ENCODE measurements around the gene NOSTRIN. TPM values are rescaled to one million over a fixed set of nuclear protein-coding genes. Genes with fewer than 3 reads are reported as not detected.

NOSTRIN gene
- polyA plus RNA-seq, 1 donor from 2014 or later = not detected

DNA sequence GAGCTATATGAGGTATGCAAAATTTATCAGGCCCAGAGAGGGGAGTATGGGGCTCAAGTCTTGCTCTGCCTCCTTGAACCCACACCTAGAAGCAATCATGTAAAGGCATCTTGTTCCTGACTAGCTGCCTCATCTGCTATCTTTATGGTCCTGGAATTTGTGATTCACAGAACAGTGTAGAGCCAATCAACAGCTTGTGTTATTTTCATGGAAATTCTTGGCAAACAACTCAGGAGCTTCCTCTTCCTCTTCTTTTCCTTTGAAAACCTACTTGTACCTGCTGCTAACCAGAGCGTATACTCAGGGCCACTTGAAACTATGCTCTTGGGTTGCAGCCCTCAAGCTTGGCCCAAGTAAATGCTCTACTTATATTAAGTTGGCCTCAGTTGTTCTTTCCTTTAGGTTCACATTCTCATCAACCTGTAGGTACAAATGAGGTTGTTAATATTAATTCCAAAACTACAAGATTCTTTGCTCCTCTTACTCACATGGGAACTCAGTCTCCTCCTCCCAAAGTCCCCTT, 3.5 kb upstream of the NOSTRIN start:
- Mint-ChIP-seq H3K27ac (no peak overlapping the region), H3K27me3 (peaks cover 2% of the 10 kb centered on the region), H3K4me3 (no peak overlapping the region), H3K4me1 (no peaks in the 10 kb centered on the region), H3K36me3 (no peaks in the 10 kb centered on the region), H3K9me3 (no peaks in the 10 kb centered on the region)

DNA sequence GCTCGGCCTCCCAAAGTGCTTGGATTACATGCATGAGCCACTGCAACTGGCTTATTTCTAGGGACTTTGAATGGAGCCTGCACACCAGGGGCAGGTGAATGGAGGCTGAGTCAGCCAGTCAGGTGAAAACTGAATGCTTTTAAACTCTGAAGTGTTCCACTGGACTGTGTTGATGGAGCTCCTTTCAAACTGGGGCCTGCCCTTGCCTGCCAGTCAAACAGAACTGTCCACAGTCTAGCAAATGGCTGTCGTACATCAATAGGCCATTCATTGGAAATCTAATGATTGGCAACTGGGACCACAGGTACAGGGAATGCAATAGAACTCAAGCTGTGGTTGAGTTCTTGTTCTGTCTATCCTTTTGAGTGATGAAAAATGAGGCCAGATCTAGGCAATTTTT, 966 bp upstream of the NOSTRIN start:
- Mint-ChIP-seq H3K27ac (no peak overlapping the region), H3K4me3 (no peak overlapping the region), H3K9me3 (no peaks in the 10 kb centered on the region), H3K4me1 (no peaks in the 10 kb centered on the region), H3K36me3 (no peaks in the 10 kb centered on the region), H3K27me3 (no peaks in the 10 kb centered on the region)

DNA sequence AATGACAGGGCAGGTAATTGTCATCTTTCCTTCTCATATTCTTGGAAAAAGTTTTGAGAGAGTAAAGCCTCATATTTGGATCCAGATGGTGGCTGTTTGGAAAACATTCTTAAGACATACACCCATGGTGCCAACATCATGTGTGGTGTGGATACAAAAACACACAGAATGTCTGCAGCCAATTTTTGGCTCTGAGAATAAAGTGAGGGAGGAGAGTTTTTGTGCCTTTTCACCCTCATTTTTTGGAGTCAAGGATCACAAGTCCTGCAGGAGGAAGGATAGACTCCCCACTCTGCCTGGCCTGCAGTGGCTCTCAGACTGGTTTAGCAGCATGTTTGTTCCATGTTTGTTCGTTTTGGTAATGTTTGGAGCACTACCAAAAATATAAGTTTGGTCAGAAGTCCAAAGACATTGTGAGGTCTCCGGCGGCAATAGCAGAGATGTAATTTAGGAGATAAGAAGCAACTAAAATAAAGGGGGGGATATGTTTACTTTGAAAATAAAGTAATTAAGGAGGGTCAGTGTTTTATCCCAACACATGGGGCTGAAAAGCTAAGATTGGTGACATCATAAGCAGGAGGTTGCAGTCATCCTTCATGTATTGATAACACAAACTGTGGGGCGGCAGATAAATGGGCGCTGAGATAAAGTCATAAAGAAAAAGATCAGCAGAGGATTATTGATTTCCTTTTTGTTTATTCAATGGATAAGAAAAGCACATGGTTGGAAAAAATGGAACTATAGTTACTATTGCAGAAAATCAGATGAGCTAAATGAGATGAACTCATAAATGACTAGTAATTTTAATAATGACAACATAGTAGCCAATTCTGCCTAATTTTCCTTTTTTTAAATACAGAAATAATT, 655 bp downstream of the NOSTRIN start:
- no peak overlapping the region for H3K4me3 Mint-ChIP-seq

DNA sequence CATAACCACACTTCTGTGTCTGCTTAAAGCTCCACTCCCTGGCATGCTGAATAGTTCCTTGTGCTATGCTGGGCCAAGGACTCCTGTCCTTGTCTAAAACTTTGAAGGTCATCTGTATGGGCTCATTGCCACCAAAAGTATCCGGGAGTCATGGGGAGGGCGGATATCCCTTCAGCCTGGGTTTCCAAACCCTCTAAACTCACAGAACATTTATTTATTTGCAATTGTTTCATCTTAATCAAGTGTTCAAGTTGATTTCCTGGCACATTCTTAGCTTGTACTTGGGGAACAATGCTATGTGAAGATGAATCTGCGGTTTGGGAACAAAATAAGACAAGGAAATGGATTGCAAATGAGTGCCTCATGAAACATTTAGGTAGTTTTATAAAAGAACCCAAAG, 1.8 kb downstream of the NOSTRIN start:
- H3K4me1 Mint-ChIP-seq = no peaks in the 10 kb centered on the region
- H3K9me3 Mint-ChIP-seq = no peaks in the 10 kb centered on the region
- no peak overlapping the region for H3K4me3 Mint-ChIP-seq
- no peak overlapping the region for H3K27ac Mint-ChIP-seq
- H3K27me3 Mint-ChIP-seq = no peaks in the 10 kb centered on the region
- no peaks in the 10 kb centered on the region for H3K36me3 Mint-ChIP-seq

More for the DNA sequence above, 655 bp downstream of the NOSTRIN start:
- H3K36me3 Mint-ChIP-seq = no peaks in the 10 kb centered on the region
- no peaks in the 10 kb centered on the region for H3K4me1 Mint-ChIP-seq
- no peaks in the 10 kb centered on the region for H3K9me3 Mint-ChIP-seq
- no peak overlapping the region for H3K27ac Mint-ChIP-seq
- no peaks in the 10 kb centered on the region for H3K27me3 Mint-ChIP-seq

DNA sequence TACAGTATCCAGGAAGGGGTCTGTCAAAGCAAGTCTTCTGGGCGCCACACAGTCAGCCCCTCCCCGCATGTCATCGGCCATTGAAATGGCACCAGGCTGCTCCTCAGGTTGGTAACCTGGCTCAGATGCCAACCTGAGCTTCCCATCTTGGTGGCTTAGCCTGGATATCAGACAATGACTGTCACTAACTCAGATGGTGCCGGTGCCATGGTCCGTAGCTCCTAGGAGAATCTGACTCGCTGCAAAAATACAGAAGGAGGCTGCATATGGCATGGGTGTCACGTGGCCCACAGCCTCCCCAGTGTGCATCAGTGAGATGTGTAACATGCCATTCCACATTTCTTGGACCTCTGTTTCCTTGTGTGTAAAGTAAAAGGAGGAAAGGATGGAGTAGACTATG, 3.2 kb downstream of the NOSTRIN start:
- no peaks in the 10 kb centered on the region for H3K9me3 Mint-ChIP-seq
- no peaks in the 10 kb centered on the region for H3K4me1 Mint-ChIP-seq
- no peak overlapping the region for H3K4me3 Mint-ChIP-seq
- H3K27me3 Mint-ChIP-seq = no peaks in the 10 kb centered on the region
- no peaks in the 10 kb centered on the region for H3K36me3 Mint-ChIP-seq
- H3K27ac Mint-ChIP-seq = no peak overlapping the region

DNA sequence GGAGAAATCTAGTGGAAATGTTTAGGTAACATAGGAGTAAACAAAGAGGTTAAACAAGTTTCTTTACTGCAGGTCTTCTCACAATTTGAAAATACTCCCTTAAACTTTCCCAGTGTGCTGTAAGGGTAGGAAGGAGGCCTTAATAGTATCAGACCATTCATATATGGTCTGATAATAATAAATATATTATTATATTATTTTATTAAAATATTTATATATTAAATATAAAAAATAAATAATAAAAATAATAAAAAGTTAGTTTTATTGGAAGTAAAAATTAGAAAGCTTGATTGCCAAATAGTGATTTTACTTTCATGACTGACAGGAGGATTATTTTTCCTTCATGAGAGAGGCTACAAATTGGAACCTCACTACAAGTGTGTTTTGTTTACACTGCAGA, 7.1 kb downstream of the NOSTRIN start:
- Mint-ChIP-seq H3K27ac (no peak overlapping the region), H3K4me1 (no peaks in the 10 kb centered on the region), H3K27me3 (peaks cover 1% of the 10 kb centered on the region)

DNA sequence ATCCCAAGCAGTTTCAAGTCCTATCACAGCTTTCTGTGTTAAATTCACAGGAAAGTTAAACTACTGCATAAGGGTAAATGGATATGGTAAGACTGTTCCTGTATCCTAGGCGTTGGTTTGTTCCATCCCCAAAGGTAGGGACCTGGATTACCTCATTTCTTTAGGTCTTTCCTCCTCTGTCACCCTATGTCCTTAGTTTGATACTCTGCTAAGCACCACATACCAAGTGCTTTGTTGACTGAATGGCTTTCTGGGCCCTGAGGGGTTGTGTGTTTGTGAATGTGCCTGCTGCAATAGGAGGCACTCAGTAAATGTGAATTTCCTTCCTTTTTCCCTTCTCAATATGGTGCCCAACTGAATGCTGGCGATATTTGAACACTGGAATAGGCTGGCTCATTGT, 7.8 kb downstream of the NOSTRIN start:
- no peak overlapping the region for H3K27ac Mint-ChIP-seq
- no peaks in the 10 kb centered on the region for H3K4me1 Mint-ChIP-seq
- H3K9me3 Mint-ChIP-seq = no peaks in the 10 kb centered on the region
- H3K4me3 Mint-ChIP-seq = no peak overlapping the region
- peaks cover 1% of the 10 kb centered on the region for H3K27me3 Mint-ChIP-seq
- H3K36me3 Mint-ChIP-seq = no peaks in the 10 kb centered on the region

More for the DNA sequence above, 7.1 kb downstream of the NOSTRIN start:
- no peak overlapping the region for H3K4me3 Mint-ChIP-seq
- no peaks in the 10 kb centered on the region for H3K9me3 Mint-ChIP-seq
- H3K36me3 Mint-ChIP-seq = no peaks in the 10 kb centered on the region

DNA sequence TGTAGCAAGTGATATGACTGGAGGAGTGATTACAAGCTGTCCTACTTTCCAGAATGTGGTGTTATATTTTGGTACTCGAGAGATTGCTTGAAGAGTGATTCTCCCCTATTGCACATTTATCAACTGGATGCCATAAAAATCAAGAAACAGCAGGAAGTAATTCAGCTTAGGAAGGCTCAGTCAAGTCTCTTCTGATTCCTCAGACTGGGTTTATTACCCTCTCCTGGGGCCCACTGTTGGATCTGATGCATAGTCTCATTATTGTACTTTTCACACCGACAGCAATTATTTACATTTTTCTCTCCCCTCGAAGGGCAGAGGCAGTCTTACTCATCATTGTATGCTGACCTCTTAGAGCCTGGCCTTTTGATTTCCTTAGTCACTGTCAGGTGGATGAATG, 9.3 kb downstream of the NOSTRIN start:
- H3K4me1 Mint-ChIP-seq = no peaks in the 10 kb centered on the region
- no peaks in the 10 kb centered on the region for H3K9me3 Mint-ChIP-seq
- H3K36me3 Mint-ChIP-seq = no peaks in the 10 kb centered on the region
- H3K4me3 Mint-ChIP-seq = no peak overlapping the region
- H3K27ac Mint-ChIP-seq = no peak overlapping the region
- H3K27me3 Mint-ChIP-seq = peaks cover 1% of the 10 kb centered on the region

DNA sequence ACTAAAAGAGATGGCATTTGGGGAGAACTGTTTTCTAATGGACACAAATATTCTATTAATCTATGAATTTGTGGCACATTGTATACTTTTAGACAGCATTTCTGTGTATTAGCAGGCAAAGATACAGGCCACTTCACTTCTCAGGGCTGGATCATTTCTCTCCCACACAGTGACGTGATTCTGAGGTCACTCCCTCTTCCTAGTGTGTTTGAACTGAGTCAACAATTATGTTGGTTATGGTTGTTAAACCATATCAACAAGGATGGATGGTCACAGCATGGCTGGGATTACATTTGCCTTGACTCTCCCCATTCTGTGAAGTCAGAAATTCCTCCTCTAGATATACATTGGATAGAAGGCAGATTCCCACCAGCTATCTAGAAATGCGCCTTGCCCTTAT, 11.6 kb downstream of the NOSTRIN start:
- no peaks in the 10 kb centered on the region for H3K36me3 Mint-ChIP-seq
- H3K27me3 Mint-ChIP-seq = peaks cover 1% of the 10 kb centered on the region
- H3K9me3 Mint-ChIP-seq = no peaks in the 10 kb centered on the region

DNA sequence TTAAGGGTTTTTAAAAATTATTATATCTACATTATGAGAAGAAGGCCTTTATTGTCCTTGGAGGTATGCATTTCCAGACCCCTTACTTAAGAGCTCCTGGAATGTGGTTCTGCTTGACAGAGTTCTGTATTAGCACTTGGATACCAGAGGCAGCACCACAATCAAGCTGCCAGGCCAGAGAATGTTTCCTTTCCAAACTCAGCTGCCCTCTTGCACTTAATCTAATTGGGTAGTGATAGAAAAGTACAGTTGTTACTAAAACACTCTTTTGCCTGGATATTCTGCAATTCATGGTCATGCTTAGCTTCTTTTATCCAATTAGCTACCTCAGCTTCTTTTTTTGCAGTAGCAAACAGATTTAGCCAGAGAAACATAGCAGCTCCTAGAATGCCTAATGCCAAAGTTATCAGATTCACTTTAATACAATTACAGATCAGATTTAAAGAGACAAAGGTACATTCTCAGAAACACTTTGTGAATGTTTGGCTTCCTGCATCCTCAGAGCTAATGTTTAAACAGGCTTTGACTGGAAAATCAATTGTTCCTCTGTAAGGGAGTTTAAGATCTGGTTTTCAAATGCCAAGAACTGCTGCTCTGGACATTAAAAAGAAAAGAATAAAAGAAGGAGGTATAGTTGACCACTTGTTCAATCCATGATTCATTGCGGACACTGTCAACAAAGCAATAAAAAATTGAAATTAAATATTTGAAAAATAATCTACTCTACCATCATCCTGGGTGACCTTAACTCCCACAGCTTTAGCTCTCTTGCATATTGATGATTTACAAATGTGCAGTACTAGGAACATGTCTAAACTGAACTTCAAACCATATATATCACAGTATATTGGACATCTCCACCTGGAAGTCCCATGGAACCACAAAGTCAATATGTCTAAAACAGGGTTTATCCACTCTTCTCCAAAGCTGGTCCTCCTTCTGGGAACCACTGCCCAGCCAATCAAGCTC, 12.8 kb downstream of the NOSTRIN start:
- no peak overlapping the region for H3K27ac Mint-ChIP-seq
- no peaks in the 10 kb centered on the region for H3K36me3 Mint-ChIP-seq
- no peaks in the 10 kb centered on the region for H3K4me1 Mint-ChIP-seq
- no peaks in the 10 kb centered on the region for H3K9me3 Mint-ChIP-seq
- no peak overlapping the region for H3K4me3 Mint-ChIP-seq
- peaks cover 1% of the 10 kb centered on the region for H3K27me3 Mint-ChIP-seq

More for the DNA sequence above, 11.6 kb downstream of the NOSTRIN start:
- Mint-ChIP-seq H3K4me3 (no peak overlapping the region), H3K27ac (no peak overlapping the region), H3K4me1 (no peaks in the 10 kb centered on the region)

DNA sequence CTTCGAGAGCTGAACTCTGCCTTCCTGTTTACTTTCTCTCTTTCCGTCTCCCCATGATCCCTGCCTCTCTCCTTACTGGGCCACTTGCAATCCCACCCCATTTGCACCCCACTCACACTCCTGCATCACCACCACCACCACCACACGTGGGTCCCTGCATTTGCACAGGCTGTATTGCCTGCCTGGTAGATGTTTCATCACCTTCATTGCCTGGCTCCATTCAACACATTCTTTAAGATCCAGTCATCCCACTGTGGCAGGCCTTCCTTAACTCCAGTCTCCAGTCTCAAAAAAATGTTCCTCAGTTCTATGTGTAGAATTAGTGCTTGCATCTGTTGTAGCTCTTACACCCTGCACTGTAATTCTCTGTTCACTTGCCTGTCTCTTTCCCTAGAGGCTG, 13.9 kb downstream of the NOSTRIN start:
- peaks cover 1% of the 10 kb centered on the region for H3K27me3 Mint-ChIP-seq
- no peaks in the 10 kb centered on the region for H3K36me3 Mint-ChIP-seq
- H3K4me1 Mint-ChIP-seq = no peaks in the 10 kb centered on the region
- H3K4me3 Mint-ChIP-seq = no peak overlapping the region
- H3K27ac Mint-ChIP-seq = no peak overlapping the region
- H3K9me3 Mint-ChIP-seq = no peaks in the 10 kb centered on the region

DNA sequence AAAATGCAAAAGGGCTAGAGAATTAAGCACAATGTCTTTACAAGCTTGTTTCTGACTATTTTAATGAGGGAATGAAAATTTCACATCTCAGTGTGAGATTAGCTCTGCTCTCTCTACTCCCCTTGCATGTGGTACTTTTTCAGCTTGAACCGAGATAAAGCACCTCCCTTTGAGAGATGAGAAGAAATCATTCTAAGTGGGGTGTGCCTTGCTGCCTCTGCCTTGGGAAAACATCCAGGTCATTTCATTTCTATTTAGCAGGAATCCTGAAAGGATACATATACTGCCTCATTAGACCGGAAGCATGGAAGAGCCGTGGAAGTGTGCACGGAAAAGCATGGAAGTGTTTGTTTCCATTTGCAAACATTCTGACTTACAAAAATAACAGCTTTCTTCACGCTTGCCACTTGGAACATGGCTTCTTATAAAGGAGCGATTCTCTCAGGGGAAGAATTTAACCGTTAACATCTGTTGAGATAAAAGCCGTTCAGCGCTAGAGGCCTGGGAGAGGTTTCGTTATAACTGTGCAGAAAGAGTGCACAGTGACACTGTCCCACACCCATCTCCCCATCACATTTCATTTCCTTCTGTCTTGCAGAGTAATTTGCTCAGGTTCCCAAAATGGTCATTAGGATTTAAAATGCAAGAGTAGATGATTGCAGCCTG, 16.7 kb downstream of the NOSTRIN start:
- Mint-ChIP-seq H3K4me1 (no peaks in the 10 kb centered on the region), H3K36me3 (no peaks in the 10 kb centered on the region), H3K9me3 (no peaks in the 10 kb centered on the region)

DNA sequence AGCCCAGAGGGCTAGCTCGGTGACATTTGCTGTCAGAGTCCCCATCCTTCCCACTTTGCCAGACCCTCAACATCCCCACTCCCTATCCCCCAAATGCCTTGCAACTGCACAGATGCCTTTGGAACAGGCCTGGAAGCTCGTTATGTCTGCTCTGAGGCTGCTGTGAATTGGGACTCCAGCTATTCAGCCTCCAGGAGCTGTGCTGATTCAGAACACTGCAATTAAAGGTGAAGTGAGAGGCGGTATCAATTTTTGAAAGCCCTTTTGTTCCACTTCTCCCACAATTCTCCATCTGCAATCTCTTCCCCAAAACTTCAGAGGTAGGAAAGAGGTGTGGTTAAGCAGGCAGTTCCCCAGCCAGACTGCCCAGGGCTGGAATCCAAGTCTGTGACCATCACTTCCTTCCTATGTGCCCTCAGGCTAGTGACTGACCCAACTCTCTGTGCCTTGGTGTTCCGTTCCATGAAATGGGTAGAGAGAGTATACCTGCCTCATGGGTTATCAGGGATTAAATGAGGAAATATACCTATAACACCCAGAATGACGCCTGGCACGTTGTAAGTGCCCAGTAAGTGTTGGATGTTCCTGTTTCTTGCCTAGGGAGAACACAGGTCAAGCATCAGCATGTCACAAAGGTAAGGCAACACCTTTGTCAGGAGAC, 17.5 kb downstream of the NOSTRIN start:
- Mint-ChIP-seq H3K4me3 (no peak overlapping the region), H3K36me3 (no peaks in the 10 kb centered on the region), H3K27ac (no peak overlapping the region), H3K9me3 (no peaks in the 10 kb centered on the region), H3K4me1 (no peaks in the 10 kb centered on the region), H3K27me3 (no peaks in the 10 kb centered on the region)

More for the DNA sequence above, 16.7 kb downstream of the NOSTRIN start:
- Mint-ChIP-seq H3K27ac (no peak overlapping the region), H3K27me3 (no peaks in the 10 kb centered on the region), H3K4me3 (no peak overlapping the region)

DNA sequence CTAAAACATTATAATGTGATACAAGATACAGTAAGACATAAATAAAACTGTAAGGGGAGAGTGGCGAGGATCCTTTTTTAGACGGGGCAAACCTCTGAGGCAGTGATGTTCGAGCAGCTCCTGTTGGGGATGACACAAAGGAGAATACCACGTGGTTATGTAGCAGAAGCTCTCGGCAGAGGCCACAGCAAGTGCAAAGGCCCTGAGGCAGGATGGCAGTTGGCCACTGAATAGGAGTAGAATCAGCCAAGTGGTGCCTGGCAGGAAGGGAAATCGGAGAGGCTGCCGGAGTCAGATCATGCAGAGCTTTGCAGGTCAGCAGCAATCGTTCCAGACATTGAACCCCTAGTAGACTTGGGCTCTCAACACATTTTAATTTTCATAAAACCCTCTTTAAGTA, 19.1 kb downstream of the NOSTRIN start:
- Mint-ChIP-seq H3K27ac (no peak overlapping the region), H3K4me1 (no peaks in the 10 kb centered on the region), H3K4me3 (no peak overlapping the region), H3K36me3 (no peaks in the 10 kb centered on the region), H3K27me3 (no peaks in the 10 kb centered on the region), H3K9me3 (no peaks in the 10 kb centered on the region)
